ENCODE results near the gene RPS3. TPM values are rescaled to one million over a fixed set of nuclear protein-coding genes. Genes with fewer than 3 reads are reported as not detected.

Gene RPS3
- total RNA-seq, 1 donor from 2014 or later, result 2,045 TPM

DNA sequence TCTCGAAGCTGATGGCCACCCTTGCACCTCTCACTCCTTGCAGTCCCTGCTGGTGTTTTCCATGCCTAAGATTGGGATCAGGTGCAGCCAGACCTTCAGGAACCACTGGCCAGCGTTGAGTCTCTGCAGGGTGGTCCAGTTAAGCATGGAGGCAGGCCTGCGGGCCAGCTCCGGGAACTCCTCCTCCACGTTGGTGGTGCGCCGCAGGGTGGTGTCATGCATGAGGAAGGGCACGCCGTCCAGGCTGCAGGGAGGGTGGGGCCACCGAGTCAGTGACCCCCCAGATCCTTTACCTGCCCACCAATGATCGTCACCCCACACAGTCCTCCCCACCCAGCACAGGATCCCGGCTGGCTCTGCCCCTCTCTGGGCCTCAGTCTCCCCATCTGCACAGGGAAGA, 43.7 kb downstream of the RPS3 start:
- Histone ChIP-seq H3K4me3 (ENCODE audit: low read depth, low read length) (no peak overlapping the region), H3K27me3 (ENCODE audit: control insufficient read depth, insufficient read depth, low read length) (peaks cover 3% of the 10 kb centered on the region), H3K36me3 (ENCODE audit: control insufficient read depth, insufficient read depth, low read length) (no peaks in the 10 kb centered on the region)
- no peak for DNase-seq (ENCODE audit: low read depth)
- no peak for TF ChIP-seq CTCF (IDR thresholded peaks at IDR 0.05; ENCODE audit: insufficient read depth, low read length, poor library complexity, severe bottlenecking)

- Histone ChIP-seq H3K27me3 (ENCODE audit: control insufficient read depth, insufficient read depth, low read length) (peaks cover 3% of the 10 kb centered on the region), H3K4me3 (ENCODE audit: low read depth, low read length) (no peak overlapping the region), H3K36me3 (ENCODE audit: control insufficient read depth, insufficient read depth, low read length) (no peaks in the 10 kb centered on the region)
- DNase-seq (ENCODE audit: low read depth), result no peak
- peak; percentile 92 for TF ChIP-seq CTCF (IDR thresholded peaks at IDR 0.05; ENCODE audit: insufficient read depth, low read length, poor library complexity, severe bottlenecking)
Observed at GRCh38 chr11:75445315-75445953, 46.1 kb downstream of the RPS3 start.

DNA sequence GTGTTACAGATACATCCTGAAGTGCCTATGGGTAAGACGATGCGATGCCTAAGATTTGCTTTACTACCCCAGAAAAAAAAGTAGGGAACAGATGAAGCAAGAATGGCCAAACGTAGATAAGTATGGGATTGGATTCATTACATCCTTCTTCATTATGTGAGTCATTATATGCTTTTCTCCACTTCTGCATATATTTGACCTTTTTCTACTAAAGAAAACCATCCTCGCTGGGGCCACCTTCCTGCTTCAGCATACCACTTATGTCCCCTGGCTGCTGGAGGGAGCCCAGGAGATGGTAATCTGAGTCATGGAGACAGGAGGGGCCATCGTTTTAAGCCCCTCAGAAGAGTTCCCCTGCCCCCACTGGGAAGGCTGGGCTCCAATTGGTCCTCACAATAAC, 48.1 kb downstream of the RPS3 start:
- no peak for TF ChIP-seq CTCF (IDR thresholded peaks at IDR 0.05; ENCODE audit: insufficient read depth, low read length, poor library complexity, severe bottlenecking)
- Histone ChIP-seq H3K36me3 (ENCODE audit: control insufficient read depth, insufficient read depth, low read length) (no peaks in the 10 kb centered on the region), H3K4me3 (ENCODE audit: low read depth, low read length) (no peak overlapping the region), H3K27me3 (ENCODE audit: control insufficient read depth, insufficient read depth, low read length) (peaks cover 3% of the 10 kb centered on the region)
- DNase-seq (ENCODE audit: low read depth), result no peak

GRCh38 chr11:75449271-75449670, 50.0 kb downstream of the RPS3 start:
- TF ChIP-seq CTCF (IDR thresholded peaks at IDR 0.05; ENCODE audit: insufficient read depth, low read length, poor library complexity, severe bottlenecking), result no peak
- Histone ChIP-seq H3K4me3 (ENCODE audit: low read depth, low read length) (no peak overlapping the region), H3K36me3 (ENCODE audit: control insufficient read depth, insufficient read depth, low read length) (no peaks in the 10 kb centered on the region), H3K27me3 (ENCODE audit: control insufficient read depth, insufficient read depth, low read length) (peaks cover 3% of the 10 kb centered on the region)
- DNase-seq (ENCODE audit: low read depth), result no peak

GRCh38 chr11:75449776-75450175, 50.5 kb downstream of the RPS3 start:
- DNase-seq (ENCODE audit: low read depth), result no peak
- TF ChIP-seq CTCF (IDR thresholded peaks at IDR 0.05; ENCODE audit: insufficient read depth, low read length, poor library complexity, severe bottlenecking), result no peak
- no peaks in the 10 kb centered on the region for H3K36me3 ChIP-seq (ENCODE audit: control insufficient read depth, insufficient read depth, low read length)
- no peak overlapping the region for H3K4me3 ChIP-seq (ENCODE audit: low read depth, low read length)
- H3K27me3 ChIP-seq (ENCODE audit: control insufficient read depth, insufficient read depth, low read length), result peaks cover 3% of the 10 kb centered on the region

- TF ChIP-seq CTCF (IDR thresholded peaks at IDR 0.05; ENCODE audit: insufficient read depth, low read length, poor library complexity, severe bottlenecking), result no peak
- Histone ChIP-seq H3K36me3 (ENCODE audit: control insufficient read depth, insufficient read depth, low read length) (no peaks in the 10 kb centered on the region), H3K27me3 (ENCODE audit: control insufficient read depth, insufficient read depth, low read length) (peaks cover 3% of the 10 kb centered on the region), H3K4me3 (ENCODE audit: low read depth, low read length) (no peak overlapping the region)
- no peak for DNase-seq (ENCODE audit: low read depth)
Observed at GRCh38 chr11:75450236-75450635, 50.9 kb downstream of the RPS3 start.
